Astrocyte of the cerebellum (primary cell): ENCODE results near the gene BCL2L13.
A peak's percentile ranks its signal among the peaks of the same experiment; 100 is the strongest.

Source experiments
- DNase-seq: peaks from one replicate; pipeline ENCODE4 v3.0.0-alpha.2; 2011; ENCODE audit warnings: low read depth
- H3K4me3 ChIP-seq: 2 replicates; pipeline ENCODE4 v1.5.1; 2011; ENCODE audit warnings: mild to moderate bottlenecking, low read depth, low read length, moderate library complexity
- CTCF ChIP-seq: IDR thresholded peaks from 2 replicates; pipeline ENCODE4 v1.5.1; 2012; ENCODE audit warnings: low read length, low read depth, moderate library complexity, mild to moderate bottlenecking; ENCODE audit errors: missing control alignments
- in situ Hi-C: cut with HindIII; loops from 2 replicates; pipeline ENCODE4 v1.10.0; 2017; ENCODE audit warnings: low sequenced_read_pairs

BCL2L13 gene

GRCh38 chr22:17772958-17773605, 134.5 kb downstream of the BCL2L13 start:
- in situ Hi-C loops, result no loop called here
- no peak for TF ChIP-seq CTCF
- H3K4me3 ChIP-seq, result peak overlapping the region; percentile 55
- DNase-seq, result no peak

- TF ChIP-seq CTCF, result no peak
- in situ Hi-C loops, result no loop called here
- DNase-seq, result no peak
- H3K4me3 ChIP-seq, result peak overlapping the region; percentile 55
These were observed 135.1 kb downstream of the BCL2L13 start for GRCh38 chr22:17773606-17774205.

GRCh38 chr22:17774206-17774925, 135.8 kb downstream of the BCL2L13 start, which contains the start of gene BID:
Gene BID, minus strand, starts transcription at chr22:17774469. Its CDS starts 24,353 bp downstream, at chr22:17750116.
- TF ChIP-seq CTCF, result no peak
- H3K4me3 ChIP-seq, result peak within 1 kb of the TSS; percentile 55
- in situ Hi-C loops, result no loop called here

GRCh38 chr22:17774926-17775685, 136.5 kb downstream of the BCL2L13 start:
- DNase-seq, result no peak
- no peak overlapping the region for H3K4me3 ChIP-seq
- in situ Hi-C loops, result no loop called here
- no peak for TF ChIP-seq CTCF

More at GRCh38 chr22:17774206-17774925, 135.8 kb downstream of the BCL2L13 start, which contains the start of gene BID:
- DNase-seq, result no peak

- no peak for TF ChIP-seq CTCF
- no peak overlapping the region for H3K4me3 ChIP-seq
- no peak for DNase-seq
- in situ Hi-C loops, result no loop called here
These were observed 137.4 kb downstream of the BCL2L13 start for GRCh38 chr22:17775781-17776465.
